K562 (cell line): Measurements from ENCODE around the gene SLC5A10. TPM values are rescaled to one million over a fixed set of nuclear protein-coding genes. Genes with fewer than 3 reads are reported as not detected.

ENCODE experiments used
- ATAC-seq: fragments of 200-7000 bp; cut with Tn5 transposase; 3 replicates; pipeline ENCODE4 v1.9.1; 2020; ENCODE audit warnings: moderate library complexity
- BruUV-seq: library from RNA; stranded (reverse); fragments of 400-500 nt; replicated peaks from 2 replicates; lab custom pipeline; 2021; lab: Mats Ljungman, UMichigan
- CTCF ChIA-PET: fragments of 300-600 bp; formaldehyde crosslinking; extraction: SDS; loops from one replicate; lab custom pipeline; 2021; ENCODE audit warnings: low intra/inter-chr PET ratio; lab: Yijun Ruan, JAX
- POLR2A ChIA-PET: fragments of 300-600, 350-650 bp; sonication (Branson Sonifier 250); formaldehyde crosslinking; extraction: SDS; loops from one replicate; lab custom pipeline; 2021; ENCODE audit warnings: antibody characterized with exemption, inconsistent platforms; lab: Yijun Ruan, JAX
- DNase-seq, 4 experiments: peaks; one replicate each; pipeline versions ENCODE4 v3.0.0 to v3.0.0-alpha.2; 2011 to 2018; ENCODE audit warnings: low spot score in 3 of 4, mixed read lengths in 3 of 4; ENCODE audit errors: extremely low read depth in 1 of 4
- FAIRE-seq: peaks from 2 replicates; lab custom pipeline; 2011; peaks lifted over from hg19 to GRCh38; lab: Jason Lieb, UNC
- H2AFZ ChIP-seq: 2 replicates; pipeline ENCODE4 v1.6.0; 2011; ENCODE audit warnings: low read depth, low read length, control low read depth, inconsistent platforms
- H3K27ac ChIP-seq: fragments of 200-600 bp; 3 replicates; pipeline ENCODE4 v1.8.0; 2011; ENCODE audit warnings: low read depth, mild to moderate bottlenecking, control low read depth, inconsistent platforms, low read length, moderate library complexity, mixed read lengths; ENCODE audit errors: extremely low read depth
- H3K27me3 ChIP-seq, 2 experiments: fragments of 300-600 bp in 1 of 2; 2 replicates in 1 of 2; 3 replicates in 1 of 2; pipeline versions ENCODE4 v1.6.0 to v1.8.0; 2011; ENCODE audit warnings: inconsistent platforms in 2 of 2, low read length in 2 of 2, mild to moderate bottlenecking in 1 of 2, mixed read lengths in 1 of 2, moderate library complexity in 1 of 2; ENCODE audit not compliant: control insufficient read depth in 2 of 2, insufficient read depth in 2 of 2
- H3K36me3 ChIP-seq: fragments of 300-600 bp; 3 replicates; pipeline ENCODE4 v1.8.0; 2011; ENCODE audit warnings: mild to moderate bottlenecking, low read length, inconsistent platforms; ENCODE audit not compliant: control insufficient read depth, insufficient read depth
- H3K4me1 ChIP-seq, 2 experiments: fragments of 200-600 bp in 1 of 2; replicated peaks in 1 of 2; 2 replicates in 1 of 2; 3 replicates in 1 of 2; pipeline versions ENCODE4 v1.5.1 to v1.8.0; 2011; ENCODE audit warnings: inconsistent platforms in 2 of 2, low read length in 2 of 2, mild to moderate bottlenecking in 1 of 2, mixed read lengths in 1 of 2, moderate library complexity in 1 of 2; ENCODE audit not compliant: control insufficient read depth in 2 of 2, insufficient read depth in 2 of 2
- H3K4me2 ChIP-seq: 2 replicates; pipeline ENCODE4 v1.6.1; 2011; ENCODE audit warnings: low read length, control low read depth, inconsistent platforms, mixed read lengths; ENCODE audit not compliant: insufficient read depth
- H3K4me3 ChIP-seq: fragments of 200-600 bp; sonication (generic), shearing (Covaris generic); 2 replicates; pipeline ENCODE4 v1.5.1; 2016; ENCODE audit warnings: control low read depth, inconsistent platforms
- H3K79me2 ChIP-seq: fragments of 200-600 bp; 3 replicates; pipeline ENCODE4 v1.8.0; 2011; ENCODE audit warnings: low read length, inconsistent platforms; ENCODE audit not compliant: control insufficient read depth, insufficient read depth
- H3K9ac ChIP-seq, 2 experiments: 2 replicates each; pipeline versions ENCODE4 v1.6.0 to v1.6.1; 2011; ENCODE audit warnings: low read depth in 2 of 2, low read length in 2 of 2, control low read depth in 1 of 2, inconsistent platforms in 1 of 2, mild to moderate bottlenecking in 1 of 2, mixed read lengths in 1 of 2; ENCODE audit not compliant: insufficient read depth in 1 of 2
- H3K9me1 ChIP-seq: one replicate; pipeline ENCODE4 v1.6.0; 2011; ENCODE audit warnings: inconsistent platforms, mild to moderate bottlenecking, low read length, moderate library complexity; ENCODE audit not compliant: control insufficient read depth, insufficient read depth
- H3K9me3 ChIP-seq: replicated peaks from 2 replicates; pipeline ENCODE4 v1.5.1; 2011; ENCODE audit warnings: low read depth, low read length, inconsistent platforms; ENCODE audit not compliant: control insufficient read depth, insufficient read depth
- H4K20me1 ChIP-seq: replicated peaks from 2 replicates; pipeline ENCODE4 v1.6.1; 2011; ENCODE audit warnings: low read length, inconsistent platforms, mixed read lengths; ENCODE audit not compliant: control insufficient read depth, insufficient read depth
- HNRNPH1 ChIP-seq: fragments of 200-400 bp; formaldehyde crosslinking; optimal IDR thresholded peaks from 2 replicates; pipeline ENCODE3; 2017; ENCODE audit warnings: low read depth, mild to moderate bottlenecking, low read length, moderate library complexity
- KAT2B ChIP-seq: IDR thresholded peaks from one replicate; pipeline ENCODE4 v1.6.1; 2012; ENCODE audit warnings: low read depth, mild to moderate bottlenecking, control low read depth, inconsistent platforms, low read length, moderate library complexity
- KAT8 ChIP-seq: fragments of 450-650 bp; IDR thresholded peaks from 2 replicates; pipeline ENCODE4 v1.6.1; 2016; ENCODE audit warnings: low read depth, mild to moderate bottlenecking
- PTTG1 ChIP-seq: fragments of 450-650 bp; IDR thresholded peaks from 2 replicates; pipeline ENCODE4 v1.6.1; 2016; ENCODE audit warnings: low read depth, mild to moderate bottlenecking, missing genetic modification characterization, missing compliant biosample characterization
- SMAD3 ChIP-seq: fragments of 450-650 bp; formaldehyde crosslinking; conservative IDR thresholded peaks from 2 replicates; pipeline ENCODE4 v1.4.0; 2020; ENCODE audit warnings: mild to moderate bottlenecking
- ZC3H8 ChIP-seq: fragments of 450-650 bp; IDR thresholded peaks from 2 replicates; pipeline ENCODE4 v1.6.1; 2017
- ZMIZ1 ChIP-seq, 2 experiments: fragments of 150-350 bp in 1 of 2; IDR thresholded peaks; 2 replicates each; pipeline ENCODE4 v1.6.1; 2012 to 2016; ENCODE audit warnings: low read depth in 2 of 2, low read length in 2 of 2, mild to moderate bottlenecking in 1 of 2, moderate library complexity in 1 of 2
- ZNF77 ChIP-seq: fragments of 250-450 bp; sonication (Bioruptor Pico); IDR thresholded peaks from 2 replicates; pipeline ENCODE4 v1.5.0; 2020
- WGBS: fragments of 100-300 bp; shearing (Covaris generic); methylation state at CpG from one replicate; pipeline ENCODE4 v1.1.6; 2016; ENCODE audit warnings: low coverage, mixed read lengths; ENCODE audit not compliant: insufficient coverage; ENCODE audit errors: missing lambda C conversion rate; 5-methylcytosine and 5-hydroxymethylcytosine counted together
- in situ Hi-C: fragments of 300-500 bp; cut with MboI; formaldehyde crosslinking; loops from 4 replicates; pipeline ENCODE4 v1.15.0; 2018; ENCODE audit warnings: inconsistent platforms, mixed read lengths
- intact Hi-C: fragments of 100-400 bp; cut with micrococcal nuclease; formaldehyde crosslinking; loops from 2 replicates; pipeline ENCODE4 v1.14.2; 2022
- polyA plus RNA-seq, 8 experiments: library from polyadenylated mRNA; depleted of rRNA in 4 of 8; stranded (reverse) in 5 of 8; unstranded in 3 of 8; fragments of >200 nt; fragmentation: Nextera tagmentation in 2 of 8; fragmentation: Illumina TruSeq in 1 of 8; extraction: Ambion mirVana in 2 of 8; extraction: Trizol in 1 of 8; gene quantifications; 2 replicates each; pipeline versions ENCODE4 v1.2.1 to v1.2.3, GENCODE V29; 2011 to 2014; ENCODE audit warnings: inconsistent platforms in 1 of 8, missing spikeins in 1 of 8
- total RNA-seq, 7 experiments: library from RNA; depleted of rRNA in 6 of 7; stranded (reverse); fragments of >200 nt in 6 of 7; fragmentation: Illumina TruSeq in 2 of 7; extraction: Trizol in 2 of 7; gene quantifications; 2 replicates each; pipeline versions ENCODE4 v1.2.1 to v1.2.3, GENCODE V29; 2011 to 2021; ENCODE audit warnings: low replicate concordance in 1 of 7
- TF ChIP-seq, protein P1 (sequence below): sonication (generic); formaldehyde crosslinking; IDR thresholded peaks from 2 replicates; pipeline ENCODE4 v1.8.0; 2022; ENCODE audit warnings: mild to moderate bottlenecking, missing genetic modification reagents

SLC5A10 gene
- total and polyA plus RNA-seq, 9 of the 15 experiments (the other 6 are each of a cell fraction or from before 2014, with no cell fraction given): 0.03 to 0.09 (median 0.03) TPM; not detected in 5

DNA sequence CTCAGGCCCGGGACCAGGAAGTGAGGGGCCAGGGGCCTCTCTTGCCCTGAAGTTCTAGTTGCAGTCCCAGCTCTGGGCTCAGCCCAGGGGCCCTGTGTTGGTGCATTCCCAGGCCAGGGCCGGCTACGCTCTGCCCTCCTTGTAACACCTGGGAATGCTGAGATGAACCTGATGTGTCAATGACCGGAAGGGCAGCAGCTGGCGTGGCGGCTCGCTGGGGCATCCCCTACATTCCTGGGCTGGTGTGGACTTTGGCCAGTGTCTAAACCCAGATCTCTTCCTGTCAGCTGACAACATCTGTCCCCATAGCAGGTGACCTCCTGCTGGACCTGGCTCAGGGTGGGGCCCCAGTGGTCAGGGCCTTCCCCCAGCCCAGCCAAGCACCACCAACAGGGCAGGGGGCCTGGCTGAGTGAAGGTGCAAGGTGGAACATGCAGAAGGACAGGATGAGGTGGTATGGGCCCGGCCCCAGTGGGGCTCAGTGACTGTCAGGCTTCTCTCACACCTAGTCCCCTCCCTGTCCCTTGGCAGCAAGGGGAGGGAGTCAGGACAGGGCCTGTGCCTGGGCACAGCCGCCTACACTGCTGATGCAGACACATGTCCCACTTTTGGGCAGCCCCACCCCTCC lies 36.7 kb downstream of the SLC5A10 start (continued):
- TF ChIP-seq ZMIZ1 (IDR thresholded peaks at IDR 0.05; ENCODE audit: low read depth in 2 of 2, low read length in 2 of 2): no peak

GRCh38 chr17:18990331-18990730 lies 38.4 kb downstream of the SLC5A10 start:
- H3K9me1 ChIP-seq: no peaks in the 10 kb centered on the region
- H3K4me1 ChIP-seq: peaks cover 0 to 15% of the 10 kb centered on the region in 2 experiments; a peak in 2 of 5 replicates
- peaks cover 5% of the 10 kb centered on the region; the same call in 1 of the 2 replicates for H4K20me1 ChIP-seq
- WGBS: 87% methylated on average over 3 of the region's 6 CpGs
- no peak overlapping the region for H3K4me3 ChIP-seq
- ChIA-PET CTCF (no interaction called here), POLR2A (no interaction called here)
- H2AFZ ChIP-seq: no peak overlapping the region
- no peak overlapping the region for H3K27ac ChIP-seq
- FAIRE-seq: no peak
- ATAC-seq: no peak
- peaks cover 10% of the 10 kb centered on the region; the same call in 1 of the 3 replicates for H3K36me3 ChIP-seq
- H3K27me3 ChIP-seq: no peaks in the 10 kb centered on the region
- in situ Hi-C loops: no loop called here
- no peaks in the 10 kb centered on the region for H3K9me3 ChIP-seq
- intact Hi-C loops: no loop called here
- H3K9ac ChIP-seq: no peak overlapping the region
- H3K4me2 ChIP-seq: no peak overlapping the region
- no TSS peak for BruUV-seq
- no peak for DNase-seq
- 0 out of 3 replicates have a peak, but pooled peaks cover 3% of the 10 kb centered on the region for H3K79me2 ChIP-seq
- TF ChIP-seq SMAD3 (no peak), HNRNPH1 (no peak), ZNF77 (CRISPR knock-in tag) (no peak), PTTG1 (tag) (no peak), ZC3H8 (no peak), KAT8 (no peak), KAT2B (no peak)
- TF ChIP-seq, protein P1, sequence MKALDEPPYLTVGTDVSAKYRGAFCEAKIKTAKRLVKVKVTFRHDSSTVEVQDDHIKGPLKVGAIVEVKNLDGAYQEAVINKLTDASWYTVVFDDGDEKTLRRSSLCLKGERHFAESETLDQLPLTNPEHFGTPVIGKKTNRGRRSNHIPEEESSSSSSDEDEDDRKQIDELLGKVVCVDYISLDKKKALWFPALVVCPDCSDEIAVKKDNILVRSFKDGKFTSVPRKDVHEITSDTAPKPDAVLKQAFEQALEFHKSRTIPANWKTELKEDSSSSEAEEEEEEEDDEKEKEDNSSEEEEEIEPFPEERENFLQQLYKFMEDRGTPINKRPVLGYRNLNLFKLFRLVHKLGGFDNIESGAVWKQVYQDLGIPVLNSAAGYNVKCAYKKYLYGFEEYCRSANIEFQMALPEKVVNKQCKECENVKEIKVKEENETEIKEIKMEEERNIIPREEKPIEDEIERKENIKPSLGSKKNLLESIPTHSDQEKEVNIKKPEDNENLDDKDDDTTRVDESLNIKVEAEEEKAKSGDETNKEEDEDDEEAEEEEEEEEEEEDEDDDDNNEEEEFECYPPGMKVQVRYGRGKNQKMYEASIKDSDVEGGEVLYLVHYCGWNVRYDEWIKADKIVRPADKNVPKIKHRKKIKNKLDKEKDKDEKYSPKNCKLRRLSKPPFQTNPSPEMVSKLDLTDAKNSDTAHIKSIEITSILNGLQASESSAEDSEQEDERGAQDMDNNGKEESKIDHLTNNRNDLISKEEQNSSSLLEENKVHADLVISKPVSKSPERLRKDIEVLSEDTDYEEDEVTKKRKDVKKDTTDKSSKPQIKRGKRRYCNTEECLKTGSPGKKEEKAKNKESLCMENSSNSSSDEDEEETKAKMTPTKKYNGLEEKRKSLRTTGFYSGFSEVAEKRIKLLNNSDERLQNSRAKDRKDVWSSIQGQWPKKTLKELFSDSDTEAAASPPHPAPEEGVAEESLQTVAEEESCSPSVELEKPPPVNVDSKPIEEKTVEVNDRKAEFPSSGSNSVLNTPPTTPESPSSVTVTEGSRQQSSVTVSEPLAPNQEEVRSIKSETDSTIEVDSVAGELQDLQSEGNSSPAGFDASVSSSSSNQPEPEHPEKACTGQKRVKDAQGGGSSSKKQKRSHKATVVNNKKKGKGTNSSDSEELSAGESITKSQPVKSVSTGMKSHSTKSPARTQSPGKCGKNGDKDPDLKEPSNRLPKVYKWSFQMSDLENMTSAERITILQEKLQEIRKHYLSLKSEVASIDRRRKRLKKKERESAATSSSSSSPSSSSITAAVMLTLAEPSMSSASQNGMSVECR (CRISPR knock-in tag): no peak
